ENCODE data around the gene PHC3. TPM values are rescaled to one million over a fixed set of nuclear protein-coding genes. Genes with fewer than 3 reads are reported as not detected.

The PHC3 gene
- total and polyA plus RNA-seq, 2 of the 13 experiments (the other 11 are each of a cell fraction or from before 2014, with no cell fraction given), result 24.1 to 49.0 TPM

DNA sequence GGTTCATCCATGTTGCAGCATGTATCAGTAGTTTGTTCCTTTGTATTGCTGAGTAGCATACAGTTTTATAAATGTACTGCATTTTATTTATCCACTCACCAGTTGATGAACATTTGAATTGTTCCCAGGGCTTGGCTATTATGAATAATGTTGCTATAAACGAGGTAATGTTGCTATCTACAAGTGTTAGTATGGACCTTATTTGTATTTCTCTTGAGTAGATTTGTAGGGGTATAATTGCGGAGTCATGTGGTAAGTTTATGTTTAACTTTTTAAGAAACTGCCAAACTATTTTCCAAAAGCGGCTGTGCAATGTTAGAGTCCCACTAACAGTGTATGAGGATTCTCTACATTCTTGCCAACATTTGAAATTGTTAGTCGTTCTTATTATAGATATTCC lies 130.8 kb downstream of the PHC3 start:
- in situ Hi-C loops (cut with HindIII; ENCODE audit: extremely low pct_ligation_motif_present, low pct_unique_long_range_greater_than_20kb) (no loop called here), intact Hi-C loops (cut with micrococcal nuclease; ENCODE audit: unreplicated experiment) (no loop called here)
- FAIRE-seq (no peak), DNase-seq (ENCODE audit: low spot score) (no peak), ATAC-seq (no peak)
- Histone ChIP-seq H3K36me3 (replicated peaks in 1 of 2; ENCODE audit: control insufficient read depth in 1 of 2, insufficient read depth in 2 of 2, low read length in 2 of 2) (0 out of 5 replicates have a peak, but pooled peaks cover 0 to 3% of the 10 kb centered on the region in 2 experiments), H4K20me1 (ENCODE audit: insufficient read depth, low read length) (0 out of 2 replicates have a peak, but pooled peaks cover 2% of the 10 kb centered on the region), H3K4me2 (ENCODE audit: low read depth, low read length) (no peak overlapping the region), H3K27ac (ENCODE audit: extremely low read length, insufficient read depth, low read length) (no peak overlapping the region), H2AFZ (ENCODE audit: low read length) (no peak overlapping the region), H3K9ac (ENCODE audit: insufficient read depth, low read depth, low read length) (no peak overlapping the region), H3K79me2 (ENCODE audit: insufficient read depth, low read length) (peaks cover 3% of the 10 kb centered on the region), H3K27me3 (ENCODE audit: control insufficient read depth in 1 of 2, insufficient read depth in 2 of 2, low read length in 2 of 2) (no peaks in the 10 kb centered on the region), H3K4me3 (replicated peaks in 1 of 3; ENCODE audit: insufficient read depth in 1 of 3, low read depth in 2 of 3, low read length in 3 of 3) (no peak overlapping the region), H3K9me3 (ENCODE audit: low read length) (no peaks in the 10 kb centered on the region), H3K4me1 (ENCODE audit: insufficient read depth, low read length) (peaks cover 14% of the 10 kb centered on the region)
- no peak for TF ChIP-seq ZFX (CRISPR knock-in tag; IDR thresholded peaks at IDR 0.05; ENCODE audit: low read depth)
- ChIA-PET POLR2A (no interaction called here), CTCF (ENCODE audit: low intra/inter-chr PET ratio, low total read pairs) (no interaction called here)
- no TSS peak for BruUV-seq (replicated peaks)
- WGBS (ENCODE audit: low lambda C conversion rate), result 85% methylated on average over 4 of the region's 4 CpGs

DNA sequence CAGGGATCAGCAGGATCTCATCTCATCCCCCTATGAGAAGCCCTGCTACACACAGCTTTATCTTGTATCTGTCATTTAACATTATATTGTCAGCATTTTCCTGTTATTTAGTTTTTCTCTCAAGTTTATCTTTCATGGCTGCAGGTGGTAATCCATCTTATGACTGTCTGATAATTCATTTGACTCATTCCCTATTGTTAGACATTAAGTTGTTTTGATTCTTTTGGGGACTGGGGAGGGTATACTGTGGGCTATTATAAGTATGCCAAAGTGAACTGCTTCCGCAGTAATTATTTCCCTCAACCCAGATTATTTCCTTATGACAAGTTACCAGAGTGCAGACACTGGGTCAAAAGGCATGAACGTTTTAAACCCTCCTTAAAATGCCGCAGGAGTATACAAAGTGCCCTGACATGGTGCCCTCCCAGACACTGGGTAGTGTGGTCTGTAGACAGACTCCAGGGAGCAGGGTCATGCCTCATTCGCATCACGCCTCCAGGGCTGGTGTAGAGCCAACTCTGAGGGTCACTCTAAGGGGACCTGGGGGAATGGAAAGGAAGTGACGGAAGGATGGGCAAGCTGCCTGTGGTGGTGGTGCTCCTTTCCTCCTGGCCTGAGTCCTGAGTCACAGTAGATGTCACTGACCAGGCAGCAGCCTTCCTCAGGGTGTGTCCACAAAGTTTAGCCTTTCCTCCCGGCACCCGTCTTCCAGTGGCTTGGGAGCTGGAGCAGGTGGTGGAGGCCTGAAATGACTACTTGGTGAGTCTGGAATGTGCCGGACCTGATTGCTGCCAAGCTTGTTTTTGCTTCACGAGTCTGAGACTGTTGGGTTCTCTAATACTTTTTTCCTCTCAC lies 132.2 kb downstream of the PHC3 start:
- Histone ChIP-seq H3K79me2 (ENCODE audit: insufficient read depth, low read length) (peaks cover 3% of the 10 kb centered on the region), H3K9ac (ENCODE audit: insufficient read depth, low read depth, low read length) (no peak overlapping the region), H2AFZ (ENCODE audit: low read length) (no peak overlapping the region), H3K4me2 (ENCODE audit: low read depth, low read length) (no peak overlapping the region), H3K27me3 (ENCODE audit: control insufficient read depth in 1 of 2, insufficient read depth in 2 of 2, low read length in 2 of 2) (no peaks in the 10 kb centered on the region), H3K9me3 (ENCODE audit: low read length) (no peaks in the 10 kb centered on the region), H3K36me3 (replicated peaks in 1 of 2; ENCODE audit: control insufficient read depth in 1 of 2, insufficient read depth in 2 of 2, low read length in 2 of 2) (peaks cover 0 to 3% of the 10 kb centered on the region in 2 experiments; a peak in 1 of 5 replicates), H3K4me1 (ENCODE audit: insufficient read depth, low read length) (peaks cover 19% of the 10 kb centered on the region), H3K4me3 (replicated peaks in 1 of 3; ENCODE audit: insufficient read depth in 1 of 3, low read depth in 2 of 3, low read length in 3 of 3) (no peak overlapping the region), H4K20me1 (ENCODE audit: insufficient read depth, low read length) (0 out of 2 replicates have a peak, but pooled peaks cover 2% of the 10 kb centered on the region), H3K27ac (ENCODE audit: extremely low read length, insufficient read depth, low read length) (no peak overlapping the region)
- intact Hi-C loops (cut with micrococcal nuclease; ENCODE audit: unreplicated experiment) (no loop called here), in situ Hi-C loops (cut with HindIII; ENCODE audit: extremely low pct_ligation_motif_present, low pct_unique_long_range_greater_than_20kb) (no loop called here)
- CTCF ChIA-PET (ENCODE audit: low intra/inter-chr PET ratio, low total read pairs), result no interaction called here
- 76% methylated on average over 5 of the region's 10 CpGs for WGBS (ENCODE audit: low lambda C conversion rate)
- BruUV-seq (replicated peaks), result no TSS peak
- FAIRE-seq, result no peak
- ATAC-seq, result no peak
- POLR2A ChIA-PET, result no interaction called here
- no peak for DNase-seq (ENCODE audit: low spot score)
- TF ChIP-seq MXD4 (CRISPR knock-in tag; IDR thresholded peaks at IDR 0.05), result no peak
- TF ChIP-seq TEAD2 (CRISPR knock-in tag; IDR thresholded peaks at IDR 0.05), result no peak
- TF ChIP-seq ZNF607 (CRISPR knock-in tag; IDR thresholded peaks at IDR 0.05; ENCODE audit: borderline replicate concordance), result no peak
- no peak for TF ChIP-seq KMT2A (CRISPR knock-in tag; IDR thresholded peaks at IDR 0.05)
- TF ChIP-seq CC2D1A (CRISPR knock-in tag; IDR thresholded peaks at IDR 0.05), result no peak
- TF ChIP-seq, protein P1, sequence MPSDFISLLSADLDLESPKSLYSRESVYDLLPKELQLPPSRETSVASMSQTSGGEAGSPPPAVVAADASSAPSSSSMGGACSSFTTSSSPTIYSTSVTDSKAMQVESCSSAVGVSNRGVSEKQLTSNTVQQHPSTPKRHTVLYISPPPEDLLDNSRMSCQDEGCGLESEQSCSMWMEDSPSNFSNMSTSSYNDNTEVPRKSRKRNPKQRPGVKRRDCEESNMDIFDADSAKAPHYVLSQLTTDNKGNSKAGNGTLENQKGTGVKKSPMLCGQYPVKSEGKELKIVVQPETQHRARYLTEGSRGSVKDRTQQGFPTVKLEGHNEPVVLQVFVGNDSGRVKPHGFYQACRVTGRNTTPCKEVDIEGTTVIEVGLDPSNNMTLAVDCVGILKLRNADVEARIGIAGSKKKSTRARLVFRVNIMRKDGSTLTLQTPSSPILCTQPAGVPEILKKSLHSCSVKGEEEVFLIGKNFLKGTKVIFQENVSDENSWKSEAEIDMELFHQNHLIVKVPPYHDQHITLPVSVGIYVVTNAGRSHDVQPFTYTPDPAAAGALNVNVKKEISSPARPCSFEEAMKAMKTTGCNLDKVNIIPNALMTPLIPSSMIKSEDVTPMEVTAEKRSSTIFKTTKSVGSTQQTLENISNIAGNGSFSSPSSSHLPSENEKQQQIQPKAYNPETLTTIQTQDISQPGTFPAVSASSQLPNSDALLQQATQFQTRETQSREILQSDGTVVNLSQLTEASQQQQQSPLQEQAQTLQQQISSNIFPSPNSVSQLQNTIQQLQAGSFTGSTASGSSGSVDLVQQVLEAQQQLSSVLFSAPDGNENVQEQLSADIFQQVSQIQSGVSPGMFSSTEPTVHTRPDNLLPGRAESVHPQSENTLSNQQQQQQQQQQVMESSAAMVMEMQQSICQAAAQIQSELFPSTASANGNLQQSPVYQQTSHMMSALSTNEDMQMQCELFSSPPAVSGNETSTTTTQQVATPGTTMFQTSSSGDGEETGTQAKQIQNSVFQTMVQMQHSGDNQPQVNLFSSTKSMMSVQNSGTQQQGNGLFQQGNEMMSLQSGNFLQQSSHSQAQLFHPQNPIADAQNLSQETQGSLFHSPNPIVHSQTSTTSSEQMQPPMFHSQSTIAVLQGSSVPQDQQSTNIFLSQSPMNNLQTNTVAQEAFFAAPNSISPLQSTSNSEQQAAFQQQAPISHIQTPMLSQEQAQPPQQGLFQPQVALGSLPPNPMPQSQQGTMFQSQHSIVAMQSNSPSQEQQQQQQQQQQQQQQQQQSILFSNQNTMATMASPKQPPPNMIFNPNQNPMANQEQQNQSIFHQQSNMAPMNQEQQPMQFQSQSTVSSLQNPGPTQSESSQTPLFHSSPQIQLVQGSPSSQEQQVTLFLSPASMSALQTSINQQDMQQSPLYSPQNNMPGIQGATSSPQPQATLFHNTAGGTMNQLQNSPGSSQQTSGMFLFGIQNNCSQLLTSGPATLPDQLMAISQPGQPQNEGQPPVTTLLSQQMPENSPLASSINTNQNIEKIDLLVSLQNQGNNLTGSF (CRISPR knock-in tag; IDR thresholded peaks at IDR 0.05), result no peak
- no peak for TF ChIP-seq SPEN (CRISPR knock-in tag; IDR thresholded peaks at IDR 0.05; ENCODE audit: low read depth)
- TF ChIP-seq, protein P2, sequence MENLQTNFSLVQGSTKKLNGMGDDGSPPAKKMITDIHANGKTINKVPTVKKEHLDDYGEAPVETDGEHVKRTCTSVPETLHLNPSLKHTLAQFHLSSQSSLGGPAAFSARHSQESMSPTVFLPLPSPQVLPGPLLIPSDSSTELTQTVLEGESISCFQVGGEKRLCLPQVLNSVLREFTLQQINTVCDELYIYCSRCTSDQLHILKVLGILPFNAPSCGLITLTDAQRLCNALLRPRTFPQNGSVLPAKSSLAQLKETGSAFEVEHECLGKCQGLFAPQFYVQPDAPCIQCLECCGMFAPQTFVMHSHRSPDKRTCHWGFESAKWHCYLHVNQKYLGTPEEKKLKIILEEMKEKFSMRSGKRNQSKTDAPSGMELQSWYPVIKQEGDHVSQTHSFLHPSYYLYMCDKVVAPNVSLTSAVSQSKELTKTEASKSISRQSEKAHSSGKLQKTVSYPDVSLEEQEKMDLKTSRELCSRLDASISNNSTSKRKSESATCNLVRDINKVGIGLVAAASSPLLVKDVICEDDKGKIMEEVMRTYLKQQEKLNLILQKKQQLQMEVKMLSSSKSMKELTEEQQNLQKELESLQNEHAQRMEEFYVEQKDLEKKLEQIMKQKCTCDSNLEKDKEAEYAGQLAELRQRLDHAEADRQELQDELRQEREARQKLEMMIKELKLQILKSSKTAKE (CRISPR knock-in tag; IDR thresholded peaks at IDR 0.05; ENCODE audit: borderline replicate concordance), result no peak
- TF ChIP-seq ZNF761 (CRISPR knock-in tag; conservative IDR thresholded peaks at IDR 0.05), result no peak
